MV-4-11 (cell line): ENCODE data around the gene GALNT11.

Experiments
- DNase-seq: peaks from one replicate; lab custom pipeline; 2025; lab: John Stamatoyannopoulos, UW

The GALNT11 gene

GRCh38 chr7:152120210-152120609 is 94.7 kb downstream of the GALNT11 start:
- DNase-seq = no peak

- no peak for DNase-seq
Observed at GRCh38 chr7:152120776-152121175, 95.3 kb downstream of the GALNT11 start.

GRCh38 chr7:152121432-152121831 is 96.0 kb downstream of the GALNT11 start:
- no peak for DNase-seq

GRCh38 chr7:152122540-152122939 is 97.1 kb downstream of the GALNT11 start:
- DNase-seq = no peak

- DNase-seq = no peak
Observed at GRCh38 chr7:152126741-152127140, 101.3 kb downstream of the GALNT11 start.

- DNase-seq = no peak
Observed at GRCh38 chr7:152127229-152127628, 101.8 kb downstream of the GALNT11 start.

GRCh38 chr7:152128252-152128651 is 102.8 kb downstream of the GALNT11 start:
- no peak for DNase-seq

GRCh38 chr7:152128741-152129461 is 103.4 kb downstream of the GALNT11 start:
- DNase-seq = no peak

GRCh38 chr7:152129682-152130081 is 104.2 kb downstream of the GALNT11 start:
- no peak for DNase-seq

- no peak for DNase-seq
Observed at GRCh38 chr7:152130658-152131590, 105.5 kb downstream of the GALNT11 start.

GRCh38 chr7:152131981-152132494 is 106.6 kb downstream of the GALNT11 start:
- DNase-seq = no peak

GRCh38 chr7:152132812-152133211 is 107.3 kb downstream of the GALNT11 start:
- no peak for DNase-seq

- no peak for DNase-seq
Observed at GRCh38 chr7:152133804-152134203, 108.3 kb downstream of the GALNT11 start.

GRCh38 chr7:152136686-152137085 is 111.2 kb downstream of the GALNT11 start:
- no peak for DNase-seq

GRCh38 chr7:152137476-152138025 is 112.1 kb downstream of the GALNT11 start:
- DNase-seq = no peak

GRCh38 chr7:152140067-152140466 is 114.6 kb downstream of the GALNT11 start:
- DNase-seq = no peak

GRCh38 chr7:152140560-152140959 is 115.1 kb downstream of the GALNT11 start:
- DNase-seq = no peak

GRCh38 chr7:152142976-152143595 is 117.6 kb downstream of the GALNT11 start:
- DNase-seq = no peak

GRCh38 chr7:152144557-152145245 is 119.2 kb downstream of the GALNT11 start:
- no peak for DNase-seq

- peak; percentile 38 for DNase-seq
Observed at GRCh38 chr7:152145853-152146466, 120.5 kb downstream of the GALNT11 start.

- no peak for DNase-seq
Observed at GRCh38 chr7:152148706-152149105, 123.2 kb downstream of the GALNT11 start.
